Fibroblast of skin of right biceps (primary cell): Measurements from ENCODE around the gene PSMG1.
"Not testable (repeated sequence)": the region's sequence is repeated elsewhere in the genome, so short reads cannot be mapped to it uniquely, and the experiment has no call there.

Experiments
- DNase-seq: peaks from one replicate; pipeline ENCODE4 v3.0.0-alpha.2; 2013

Gene PSMG1

DNA sequence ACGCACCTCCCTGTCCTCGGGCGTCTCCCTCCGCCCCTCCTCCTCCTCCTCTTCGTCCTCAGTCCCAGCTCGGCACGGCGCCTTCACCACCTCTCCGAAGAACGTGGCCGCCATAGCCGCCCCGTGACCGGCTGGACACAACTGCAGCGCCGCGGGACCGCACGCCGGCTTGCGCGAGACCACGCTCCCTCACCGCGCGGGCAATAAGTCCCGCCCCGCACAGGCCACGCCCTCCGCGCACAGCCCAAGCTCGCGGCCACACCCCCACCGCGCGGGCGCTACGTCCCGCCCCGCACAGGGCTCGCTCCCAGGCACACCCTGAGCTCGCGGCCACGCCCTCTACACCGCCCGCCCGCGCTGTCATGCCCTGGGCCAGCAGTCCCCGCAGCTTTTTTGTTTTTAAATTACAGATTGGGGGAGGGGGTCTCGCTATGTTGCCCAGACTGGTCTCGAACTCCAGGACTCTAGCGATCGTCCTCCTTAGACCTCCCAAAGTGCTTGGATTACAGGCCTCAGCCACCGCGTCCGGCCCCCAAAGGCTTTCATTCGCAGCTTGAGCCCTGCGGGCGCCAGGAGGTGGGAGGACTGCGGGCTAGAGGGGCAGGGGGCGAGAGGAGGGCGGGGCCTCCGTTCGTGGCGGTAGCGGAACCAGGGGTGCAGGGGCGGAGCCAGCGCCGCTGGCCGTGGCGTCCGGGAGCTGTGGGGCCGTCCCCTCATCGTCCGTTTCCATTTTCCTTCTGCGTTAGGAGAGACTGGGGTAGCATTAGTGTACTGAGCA lies at the start of gene PSMG1:
PSMG1 (minus strand) TSS at position 180 of the 778 bp plus-strand sequence; CDS start at position 114, 66 bp downstream.
- DNase-seq, result peak; percentile 94

DNA sequence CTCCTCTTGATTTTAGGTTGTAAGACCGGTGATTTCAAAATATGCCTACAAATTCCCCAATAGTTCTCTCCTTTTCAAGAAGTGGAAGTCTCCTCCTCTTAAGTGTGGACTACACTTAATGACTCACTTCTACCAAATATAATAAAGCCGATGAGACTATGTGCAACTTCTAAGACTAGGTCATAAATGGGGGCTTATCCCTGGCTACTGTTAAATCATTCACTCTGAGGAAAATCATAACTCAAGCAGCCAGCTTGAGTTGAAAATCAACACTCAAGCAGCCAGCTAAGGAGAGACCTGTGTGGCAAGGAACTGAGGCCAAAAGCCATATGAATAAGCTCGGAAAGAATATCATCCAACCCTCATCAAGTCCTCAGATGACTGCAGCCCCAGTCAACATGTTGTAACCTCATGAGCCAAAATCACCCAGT lies 49.6 kb upstream of the PSMG1 start:
- peak; percentile 14 for DNase-seq

- no peak for DNase-seq
These were observed 41.7 kb upstream of the PSMG1 start for GRCh38 chr21:39224930-39225329.

DNA sequence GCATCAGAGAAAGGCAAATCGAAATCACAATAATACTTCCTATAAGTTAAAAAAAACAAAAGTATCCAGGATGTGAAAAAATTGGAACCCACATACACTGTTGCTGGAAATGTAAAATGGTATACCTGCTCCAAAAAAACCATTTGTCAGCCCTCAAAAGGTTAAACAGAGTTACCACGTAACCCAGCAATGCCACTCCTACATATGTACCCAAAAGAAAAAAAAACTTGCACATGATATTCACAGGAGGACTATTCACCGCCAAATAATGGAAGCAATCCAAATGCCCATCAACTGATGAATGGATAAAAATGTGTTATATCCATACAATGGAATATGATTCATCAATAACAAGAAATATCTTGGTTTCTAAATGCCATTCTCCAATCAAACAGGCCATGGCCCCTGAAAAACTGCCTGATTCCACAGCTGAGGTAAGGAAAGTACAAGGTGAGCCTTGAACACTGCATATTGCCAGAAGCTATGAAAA lies 38.8 kb upstream of the PSMG1 start:
- no peak for DNase-seq

DNA sequence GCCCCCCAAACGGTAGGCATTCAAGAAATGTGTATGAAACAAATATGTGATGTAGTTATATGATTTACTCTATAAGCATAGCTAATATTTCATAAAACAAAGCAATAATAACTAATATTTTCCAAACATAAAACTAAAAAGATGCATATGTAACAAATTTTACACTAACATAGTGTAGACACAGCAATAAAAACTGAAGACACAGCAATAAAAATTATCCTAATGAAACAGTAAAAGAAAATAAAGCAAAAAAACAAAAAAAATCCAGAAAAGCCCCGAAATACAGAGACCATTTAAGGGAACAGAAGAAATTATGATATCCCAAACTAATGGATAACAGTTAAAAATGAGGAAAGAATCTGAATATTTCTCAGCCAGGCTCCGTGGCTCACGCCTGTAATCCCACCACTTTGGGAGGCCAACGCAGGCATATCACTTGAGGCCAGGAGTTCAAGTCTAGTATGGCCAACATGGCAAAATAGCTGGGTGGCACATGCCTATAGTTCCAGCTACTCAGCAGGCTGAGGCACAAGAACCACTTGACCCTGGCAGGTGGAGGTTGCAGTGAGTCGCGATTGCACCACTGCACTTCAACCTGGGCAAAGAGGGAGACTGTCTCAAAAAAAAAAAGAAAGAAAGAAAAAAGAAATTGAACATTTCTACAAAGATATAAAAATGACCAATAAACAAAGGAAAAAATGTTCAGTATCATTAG lies 38.2 kb upstream of the PSMG1 start:
- no peak for DNase-seq

DNA sequence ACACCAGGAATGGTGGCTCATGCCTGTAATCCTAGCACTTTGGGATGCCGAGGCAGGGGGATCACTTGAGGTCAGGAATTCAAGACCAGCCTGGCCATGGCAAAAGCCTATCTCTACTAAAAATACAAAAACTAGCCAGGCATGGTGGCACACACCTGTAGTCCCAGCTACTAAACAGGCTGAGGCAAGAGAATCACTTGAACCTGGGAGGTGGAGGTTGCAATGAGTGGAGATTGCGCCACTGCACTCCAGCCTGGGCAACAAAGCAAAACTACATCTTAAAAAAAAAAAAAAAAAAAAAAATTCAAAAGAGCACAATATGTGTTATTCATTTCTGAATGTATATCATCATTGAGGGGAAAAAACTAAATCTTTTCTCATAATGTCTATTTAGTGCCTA lies 37.6 kb upstream of the PSMG1 start:
- not testable (repeated sequence) for DNase-seq

GRCh38 chr21:39220150-39220549 lies 36.9 kb upstream of the PSMG1 start:
- no peak for DNase-seq

- no peak for DNase-seq
These were observed 34.8 kb upstream of the PSMG1 start for GRCh38 chr21:39218082-39218409.

DNA sequence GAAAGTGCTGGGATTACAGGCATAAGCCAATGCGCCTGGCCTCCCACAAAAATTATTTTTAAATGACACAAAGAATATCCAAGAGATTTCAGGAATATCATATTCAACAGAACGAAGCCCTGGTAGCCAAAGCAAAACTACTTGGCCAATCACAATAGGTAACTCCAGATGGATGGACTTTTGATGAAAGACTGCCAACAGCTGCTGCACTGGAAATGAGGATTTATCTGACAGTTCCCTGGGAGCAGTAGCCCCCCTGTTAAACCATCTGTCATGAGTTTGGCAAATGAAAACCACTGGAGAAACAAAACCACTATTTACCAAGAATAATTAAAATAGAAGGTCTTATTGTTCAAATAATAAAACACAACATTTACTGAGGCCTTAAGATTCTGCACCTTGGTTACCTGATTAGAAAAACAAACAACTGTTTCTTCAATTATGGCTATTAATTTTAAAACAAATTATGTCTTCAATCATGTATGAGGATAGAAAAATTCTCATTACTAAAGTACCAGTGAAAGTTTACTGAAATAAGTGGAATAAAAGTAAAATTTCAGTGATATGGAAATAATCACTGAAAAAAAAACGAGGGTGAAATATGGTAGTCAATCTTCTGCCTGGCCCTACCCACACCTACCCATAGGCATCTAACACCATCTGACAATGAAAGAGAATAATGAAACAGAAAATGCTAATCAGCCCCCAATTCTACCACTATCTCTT lies 34.3 kb upstream of the PSMG1 start:
- no peak for DNase-seq

- DNase-seq, result no peak
These were observed 33.0 kb upstream of the PSMG1 start for GRCh38 chr21:39216290-39216689.

GRCh38 chr21:39215078-39215477 lies 31.8 kb upstream of the PSMG1 start:
- no peak for DNase-seq

GRCh38 chr21:39209334-39209688 lies 26.1 kb upstream of the PSMG1 start:
- no peak for DNase-seq

DNA sequence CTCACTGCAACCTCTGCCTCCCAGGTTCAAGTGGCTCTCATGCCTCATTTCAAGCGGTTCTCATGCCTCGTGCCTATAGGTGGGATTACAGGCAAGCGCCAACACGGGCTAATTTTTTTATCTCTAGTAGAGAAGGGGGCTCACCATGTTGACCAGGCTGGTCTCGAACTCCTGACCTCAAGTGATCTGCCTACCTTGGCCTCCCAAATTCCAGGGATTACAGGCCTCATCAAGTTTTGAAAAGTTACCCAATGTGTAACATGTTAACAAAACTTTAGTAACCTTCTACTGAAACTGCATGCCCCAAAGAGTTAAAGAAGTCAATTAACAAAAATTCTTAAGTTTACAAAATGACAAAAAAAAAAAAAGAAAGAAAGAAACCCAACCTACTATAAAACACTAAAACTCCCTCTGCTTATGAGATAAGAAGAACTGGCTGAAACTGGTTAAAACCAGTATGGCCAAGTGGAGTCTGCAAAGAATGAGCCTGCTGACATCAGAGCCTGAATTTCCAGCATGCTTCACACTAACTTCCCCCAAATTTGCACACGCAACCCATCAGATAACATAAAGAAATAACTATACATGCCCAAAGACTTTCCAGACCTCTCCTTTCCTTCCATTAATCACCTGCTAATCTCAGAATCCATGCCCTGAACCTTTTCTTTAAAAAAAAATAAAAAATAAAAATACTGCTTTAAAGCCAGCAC lies 25.5 kb upstream of the PSMG1 start:
- no peak for DNase-seq

GRCh38 chr21:39204134-39204533 lies 20.9 kb upstream of the PSMG1 start:
- DNase-seq, result no peak

GRCh38 chr21:39198800-39199199 lies 15.5 kb upstream of the PSMG1 start:
- DNase-seq, result no peak

DNA sequence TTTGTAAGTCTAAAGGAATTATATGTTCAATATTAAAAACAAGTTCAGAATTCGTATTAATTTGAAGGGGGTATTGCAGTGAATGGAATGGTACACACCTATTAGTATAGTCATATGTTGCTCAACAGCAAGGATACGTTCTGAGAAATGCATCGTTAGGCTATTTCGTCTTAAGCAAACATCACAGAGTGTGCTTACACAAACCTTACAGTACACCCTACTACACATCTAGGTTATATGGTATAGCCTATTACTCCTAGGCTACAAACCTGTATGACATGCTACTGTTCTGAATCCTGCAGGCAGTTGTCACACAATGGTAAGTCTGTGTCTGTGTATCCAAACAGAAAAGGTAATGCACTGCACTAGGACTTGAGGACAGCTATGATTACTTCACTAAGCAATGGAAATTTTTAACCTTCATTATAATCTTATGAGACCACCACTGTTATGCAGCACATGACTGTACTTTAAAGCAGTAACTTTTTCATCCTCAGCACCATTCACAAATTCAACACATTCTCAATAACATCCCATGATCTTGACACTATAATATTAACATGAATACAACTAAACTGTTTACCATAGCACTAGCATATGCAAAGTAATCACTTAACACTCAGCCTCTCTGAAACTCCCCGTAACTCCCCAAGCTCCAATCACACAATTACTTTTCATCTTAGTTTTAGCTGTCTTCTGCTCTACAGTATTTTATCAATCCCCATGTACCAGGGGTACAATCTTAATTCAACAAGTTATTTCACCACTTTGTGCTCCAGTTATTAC lies 14.4 kb upstream of the PSMG1 start:
- DNase-seq, result no peak

DNA sequence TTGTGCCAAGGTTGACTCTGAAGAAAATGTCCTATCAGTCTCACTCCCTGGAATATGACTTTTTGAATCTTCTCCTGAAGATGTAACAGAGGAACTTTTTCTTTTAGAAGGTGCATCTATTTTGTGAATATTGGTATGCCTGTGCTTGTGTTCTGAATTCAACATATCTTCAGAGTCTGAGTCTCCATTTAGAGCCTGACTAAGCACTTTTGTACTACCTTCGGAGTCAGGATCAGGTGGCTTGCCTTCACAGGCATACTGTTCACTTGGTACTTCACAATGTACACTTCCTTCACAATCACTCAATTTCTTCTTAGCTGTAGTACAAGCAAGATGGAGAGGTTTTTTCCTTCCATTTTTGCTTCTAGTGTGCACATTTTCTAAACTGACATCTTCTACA lies 13.6 kb upstream of the PSMG1 start:
- DNase-seq, result no peak

DNA sequence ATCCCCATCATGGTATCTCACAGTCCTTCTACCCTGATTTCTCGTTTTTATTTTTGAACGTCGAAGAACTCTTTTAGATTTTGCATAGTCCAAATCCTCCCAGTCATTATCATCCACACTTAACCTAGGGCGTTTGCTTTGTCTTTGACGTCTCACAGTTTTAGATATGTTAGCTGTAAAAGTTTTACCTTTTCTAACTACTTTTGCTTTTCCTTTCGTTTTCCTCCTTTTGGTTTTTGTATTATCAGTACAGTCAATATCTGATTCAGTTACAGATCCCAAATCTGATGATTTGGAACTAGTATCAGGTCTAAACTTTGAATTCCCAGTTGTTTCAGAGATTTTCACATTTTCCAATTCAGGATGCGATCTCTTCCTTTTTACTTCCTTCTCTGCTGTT lies 13.1 kb upstream of the PSMG1 start:
- DNase-seq, result no peak

DNA sequence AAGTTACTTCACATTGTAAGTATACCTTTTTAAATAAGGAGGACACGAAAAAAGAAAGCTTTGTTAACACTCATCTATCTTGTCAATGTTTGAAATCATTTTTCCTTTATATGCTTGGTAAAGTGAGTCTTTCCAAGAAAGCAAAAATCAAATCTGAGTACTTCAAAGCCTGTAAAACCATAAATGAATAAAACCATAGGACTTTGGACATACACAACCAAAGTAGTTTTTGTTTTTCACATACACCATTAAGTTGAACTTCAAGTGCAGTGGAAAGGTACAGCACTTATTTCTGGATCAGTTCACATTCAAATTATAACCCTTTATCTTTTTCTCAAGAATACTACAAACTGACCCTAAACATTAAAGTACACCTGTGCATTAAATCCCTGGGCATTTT lies 10.1 kb upstream of the PSMG1 start:
- DNase-seq, result no peak

GRCh38 chr21:39189857-39190604 lies 6.8 kb upstream of the PSMG1 start:
- peak; percentile 67 for DNase-seq

DNA sequence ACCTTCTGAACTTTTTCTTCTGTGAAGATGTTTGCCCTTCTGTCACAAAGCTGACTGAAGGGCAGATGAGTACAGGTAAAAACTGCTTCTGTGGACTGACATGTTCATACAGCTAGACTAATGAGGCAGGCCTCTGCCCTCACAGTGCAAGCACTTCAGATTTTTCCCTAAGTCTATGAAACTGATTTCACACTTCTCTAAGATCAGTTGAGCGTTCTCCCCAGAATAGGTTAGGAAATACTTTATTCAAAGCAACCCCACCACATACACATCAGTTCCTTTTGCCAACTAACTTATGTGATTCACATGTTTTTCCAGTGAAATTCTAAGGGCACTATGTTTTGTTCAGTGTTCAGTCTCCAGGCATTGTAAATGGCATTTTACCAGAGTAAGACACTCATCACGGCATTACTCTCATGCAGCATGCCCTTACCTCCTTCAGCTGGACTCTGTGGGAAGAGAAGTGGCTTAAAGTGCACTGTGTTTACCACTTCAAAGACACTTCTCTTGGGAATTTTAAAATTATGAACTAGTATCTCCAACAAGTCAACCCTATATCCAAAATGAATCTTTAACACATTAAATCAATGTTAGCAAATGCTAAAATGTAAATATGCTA lies 5.4 kb upstream of the PSMG1 start:
- DNase-seq, result no peak
